HG02938 (cell line): Measurements from ENCODE around the gene TBXAS1.
"Not testable (repeated sequence)": the region's sequence is repeated elsewhere in the genome, so short reads cannot be mapped to it uniquely, and the experiment has no call there.

ENCODE experiments used
- ATAC-seq: cut with Tn5 transposase; IDR thresholded peaks from one replicate; pipeline ENCODE4 v1.9.1; 2021; ENCODE audit warnings: mild to moderate bottlenecking, moderate library complexity; ENCODE audit not compliant: unreplicated experiment

Gene TBXAS1

DNA sequence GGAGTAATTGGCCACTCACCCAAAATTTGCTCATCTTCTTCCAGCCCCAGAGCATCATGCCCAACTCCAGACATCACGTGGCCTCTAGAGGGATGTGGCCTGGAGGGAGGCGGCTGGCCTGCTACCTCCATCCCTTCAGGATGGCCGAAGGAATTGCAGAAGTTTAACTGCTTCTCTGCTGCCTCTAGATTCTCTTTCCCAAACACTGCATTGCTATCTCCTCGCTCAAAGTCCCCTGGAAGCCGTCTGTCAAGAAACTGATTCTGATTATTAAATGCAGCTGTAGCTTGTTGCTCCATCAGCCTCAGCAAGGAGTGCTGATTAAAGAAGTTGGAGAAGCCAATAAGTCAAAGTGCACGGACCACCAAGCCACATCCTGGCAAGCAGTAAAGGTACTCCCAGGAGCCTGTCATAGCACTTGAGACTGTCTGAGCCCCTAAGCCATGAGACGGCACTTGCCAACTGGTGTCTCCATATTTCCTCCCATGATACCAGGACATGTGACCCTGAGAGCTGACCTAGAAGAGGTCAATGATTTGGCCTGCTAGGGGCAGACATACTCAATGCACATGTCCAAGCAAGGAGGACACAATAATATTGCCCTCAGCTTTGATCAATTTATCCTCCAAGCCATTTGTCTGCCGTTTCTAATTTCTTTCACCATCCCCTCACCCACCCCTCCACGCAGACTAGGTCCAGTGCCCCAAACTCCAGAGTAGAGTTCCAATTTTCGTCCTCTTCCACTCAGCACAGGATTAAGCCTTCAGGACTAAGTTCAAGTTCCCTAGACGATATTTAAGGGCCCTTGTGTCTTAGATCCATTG, 84.2 kb downstream of the TBXAS1 start:
- ATAC-seq = no peak

DNA sequence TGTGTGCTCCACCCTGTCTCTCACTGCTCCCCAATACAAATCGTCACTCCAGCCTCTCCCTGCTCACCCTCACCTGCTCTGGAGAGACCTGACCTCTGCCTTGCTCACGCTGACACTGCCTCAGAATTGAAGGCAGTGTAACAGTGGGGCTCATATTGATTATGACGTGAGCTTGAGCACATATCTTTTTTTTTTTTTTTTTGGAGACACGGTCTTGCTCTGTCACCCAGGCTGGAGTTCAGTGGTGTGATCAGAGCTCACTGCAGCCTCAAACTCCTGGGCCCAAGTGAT, 84.7 kb downstream of the TBXAS1 start:
- no peak for ATAC-seq

DNA sequence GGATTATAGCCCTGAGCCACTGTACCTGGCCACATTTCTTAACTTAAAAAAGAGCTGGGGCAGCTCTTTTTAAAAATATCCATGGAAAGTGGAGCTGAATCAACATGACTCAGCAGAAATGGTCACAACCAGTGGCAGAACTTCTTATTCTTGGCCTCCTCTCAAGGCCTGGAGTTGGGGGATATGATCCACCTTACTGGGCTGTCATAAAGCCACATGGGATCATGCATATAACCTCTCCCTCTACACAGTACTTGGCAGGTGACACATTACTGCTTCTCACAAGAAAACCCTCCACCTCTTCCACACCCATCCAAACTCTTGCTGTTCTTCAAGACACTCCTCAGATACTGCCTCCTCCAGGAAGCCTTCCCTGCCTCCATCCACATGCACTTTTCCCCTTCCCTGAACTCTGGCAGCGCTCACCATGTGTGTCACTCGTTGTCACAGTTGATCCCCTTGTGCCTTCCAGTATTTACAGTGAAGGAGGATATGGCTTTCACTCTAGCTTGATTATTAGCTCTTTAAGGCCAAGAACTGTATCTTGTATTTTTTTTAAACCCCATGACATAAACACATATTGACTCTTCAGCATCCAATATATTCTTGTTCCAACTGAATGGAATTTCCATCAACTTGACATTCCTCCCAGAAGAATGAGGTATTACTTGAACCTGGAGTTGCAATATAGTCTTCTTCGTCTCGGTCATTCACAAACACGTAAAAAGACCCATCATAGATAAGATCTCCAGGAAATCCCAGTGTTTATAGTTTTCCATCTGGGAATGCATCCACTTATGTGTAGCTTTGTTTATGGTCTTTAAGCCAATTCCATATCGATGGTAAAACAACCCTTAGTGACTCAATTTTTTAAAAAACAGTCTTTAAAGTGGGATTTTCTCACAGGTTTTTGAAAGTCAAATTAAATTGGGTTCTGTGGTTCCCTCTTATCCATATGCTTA, 85.5 kb downstream of the TBXAS1 start:
- no peak for ATAC-seq

DNA sequence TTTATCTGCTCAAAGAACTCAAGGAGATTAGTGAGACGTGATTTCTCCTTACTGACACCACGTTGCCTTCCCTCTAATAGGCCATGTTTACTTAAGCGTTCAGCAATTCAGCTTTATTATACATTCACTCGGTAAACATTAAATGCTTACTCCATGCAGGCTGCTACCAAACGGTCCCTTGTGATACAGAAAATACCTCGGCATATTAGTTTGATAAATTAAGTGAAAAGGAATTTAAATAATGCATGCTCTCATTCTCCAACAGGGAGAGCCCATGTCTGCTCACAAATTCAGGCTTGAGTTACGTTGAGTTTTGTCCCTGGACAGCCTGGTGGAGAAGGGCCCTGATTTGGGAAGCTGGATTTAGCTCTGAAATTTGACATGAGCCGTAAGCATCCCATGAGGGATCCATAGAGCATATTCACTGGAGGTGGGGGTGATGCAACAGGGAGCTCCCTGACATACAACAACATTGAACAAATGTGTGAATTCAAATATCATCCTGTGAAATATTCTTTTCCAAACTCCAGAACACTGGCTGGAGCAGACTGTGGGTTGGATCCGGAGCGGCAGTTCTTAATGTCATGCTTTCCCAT, 86.3 kb downstream of the TBXAS1 start:
- ATAC-seq = no peak

DNA sequence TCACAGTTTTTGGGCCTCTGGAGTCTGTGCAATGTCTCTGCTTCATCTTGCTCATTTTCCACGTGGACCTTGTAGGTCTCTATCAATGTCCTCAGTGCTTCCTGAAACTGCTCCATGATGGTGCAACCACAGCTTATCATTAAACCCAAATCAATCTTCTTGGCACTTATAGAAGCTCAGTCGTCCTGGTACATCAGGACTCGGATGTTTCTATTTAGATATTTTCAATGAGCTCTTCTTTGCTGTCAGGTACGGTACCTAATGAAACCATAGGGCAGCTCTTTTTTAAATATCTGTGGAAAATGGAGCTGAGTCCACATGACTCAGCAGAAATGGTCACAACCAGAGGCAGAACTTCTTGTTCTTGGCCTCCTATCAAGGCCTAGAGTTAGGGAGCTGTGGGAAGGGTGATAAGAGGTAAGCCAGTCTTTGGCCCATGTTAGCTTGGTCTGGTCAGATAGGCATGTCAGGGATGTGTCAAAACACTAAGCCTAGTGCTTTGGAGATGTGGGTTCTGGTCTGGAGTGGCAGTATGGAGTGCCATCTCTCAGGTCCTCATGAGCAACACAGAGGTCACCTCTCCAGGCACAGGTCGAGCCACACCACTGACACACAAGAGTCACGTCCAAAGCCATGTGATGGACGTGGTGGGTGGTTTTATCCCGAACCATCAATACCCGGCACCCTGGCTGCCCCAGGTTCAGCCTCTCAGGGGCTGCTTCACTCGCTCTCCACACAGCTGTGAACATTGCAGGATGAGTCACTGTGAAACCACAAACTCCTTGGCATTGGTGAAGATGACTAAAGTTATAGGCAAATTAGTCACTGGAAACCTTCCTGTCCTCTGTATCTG, 87.0 kb downstream of the TBXAS1 start:
- ATAC-seq = peak; percentile 86

DNA sequence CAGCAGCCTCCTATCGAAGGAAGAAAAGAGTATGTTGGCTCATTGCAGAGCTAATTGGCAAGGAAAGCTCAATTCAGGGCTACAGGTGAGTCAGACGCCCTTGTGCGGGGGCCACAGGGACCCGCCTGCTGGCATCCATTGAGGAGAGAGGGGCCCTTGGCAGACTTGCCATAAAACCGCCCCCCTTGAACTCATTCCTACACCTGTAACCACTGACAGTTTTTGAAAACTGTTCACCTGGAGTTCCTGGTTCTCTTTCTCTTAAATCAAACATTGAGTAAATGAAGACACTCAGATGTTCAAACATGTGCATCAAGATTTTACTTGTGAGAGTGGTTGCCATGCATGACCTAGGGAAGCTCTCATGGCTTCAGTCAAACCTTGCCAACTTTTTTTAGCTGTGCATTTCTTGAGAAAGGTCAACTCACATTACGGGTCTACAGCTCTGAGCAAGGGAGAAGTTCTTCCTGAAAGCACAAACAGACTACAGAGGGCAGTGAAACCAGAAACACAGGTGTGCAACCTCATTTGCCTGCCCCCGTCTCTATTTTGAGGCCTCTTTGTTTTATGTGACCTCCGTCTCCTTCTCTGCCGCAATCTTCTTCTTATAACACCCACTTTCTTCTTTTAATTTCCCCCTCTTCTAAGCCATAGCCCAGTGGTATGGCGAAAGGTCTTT, 87.8 kb downstream of the TBXAS1 start:
- ATAC-seq = peak; percentile 68

DNA sequence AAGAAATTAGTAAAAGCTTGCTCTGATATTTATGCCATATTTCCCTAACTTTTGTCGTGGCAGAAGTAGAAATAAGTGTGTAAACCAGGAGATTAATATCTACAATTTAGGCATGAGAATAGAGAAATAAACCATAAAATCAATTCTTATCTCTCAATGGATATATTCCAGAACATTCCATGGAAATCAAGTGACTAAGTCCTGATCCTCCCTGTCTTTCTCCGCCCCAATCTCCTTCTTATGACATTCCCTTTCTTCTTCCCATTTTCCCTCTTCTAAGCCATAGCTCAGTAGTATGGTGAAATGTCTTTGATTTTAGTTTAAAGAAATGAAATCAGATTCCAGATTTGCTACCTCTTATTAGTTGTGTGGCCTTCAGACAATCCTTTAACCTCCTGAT, 88.8 kb downstream of the TBXAS1 start:
- no peak for ATAC-seq

DNA sequence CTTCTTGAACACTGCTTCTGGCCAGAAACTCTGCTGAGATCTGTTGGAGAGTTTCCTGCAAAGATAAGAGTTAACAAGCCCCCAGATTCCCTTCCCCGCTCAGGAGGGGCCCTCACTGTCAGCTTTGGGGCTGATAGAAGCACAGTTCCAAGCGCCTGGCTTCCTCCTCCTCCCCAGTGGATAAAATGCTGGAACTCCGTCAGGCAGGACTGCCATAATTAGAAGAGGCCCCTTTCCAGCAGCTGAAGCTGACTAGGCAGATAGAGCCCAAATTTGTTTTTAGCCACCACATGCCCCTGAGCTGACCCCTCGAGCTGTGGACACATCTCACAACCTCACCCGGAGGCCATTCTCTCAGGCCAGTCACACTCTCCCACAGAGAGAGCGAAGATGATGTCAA, 89.4 kb downstream of the TBXAS1 start:
- ATAC-seq = no peak

DNA sequence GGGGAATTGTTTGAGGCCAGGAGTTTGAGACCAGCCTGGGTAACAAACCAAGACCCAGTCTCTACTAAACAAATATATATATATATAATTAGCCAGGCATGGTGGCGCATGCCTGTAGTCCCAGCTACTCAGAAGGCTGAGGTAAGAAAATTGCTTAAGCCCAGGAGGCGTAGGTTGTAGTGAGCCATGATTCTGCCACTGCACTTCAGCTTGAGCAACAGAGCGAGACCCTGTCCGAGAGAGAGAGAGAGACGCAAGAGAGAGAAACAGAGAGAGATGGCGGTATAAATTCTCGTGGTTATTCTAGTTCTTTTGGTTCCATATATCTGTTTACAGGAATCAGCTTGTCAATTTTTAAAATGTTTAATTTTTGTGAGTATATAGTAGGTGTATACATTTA, 94.0 kb downstream of the TBXAS1 start:
- no peak for ATAC-seq

DNA sequence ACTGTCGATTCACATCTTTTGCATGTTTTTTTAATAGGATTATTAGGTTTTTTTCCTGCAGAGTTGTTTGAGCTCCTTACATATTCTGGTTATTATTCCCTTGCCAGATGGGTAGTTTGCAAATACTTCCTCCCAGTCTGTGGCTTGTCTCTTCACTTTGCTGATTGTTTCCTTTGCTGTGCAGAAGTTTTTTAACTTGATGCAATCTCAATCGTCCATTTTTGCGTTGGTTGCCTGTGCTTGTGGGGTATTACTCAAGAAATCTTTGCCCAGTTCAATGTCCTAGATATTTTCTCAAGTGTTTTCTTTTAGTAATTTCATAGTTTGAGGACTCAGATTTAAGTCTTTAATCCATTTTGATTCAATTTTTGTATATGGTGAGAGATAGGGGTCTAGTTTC, 95.4 kb downstream of the TBXAS1 start:
- no peak for ATAC-seq

DNA sequence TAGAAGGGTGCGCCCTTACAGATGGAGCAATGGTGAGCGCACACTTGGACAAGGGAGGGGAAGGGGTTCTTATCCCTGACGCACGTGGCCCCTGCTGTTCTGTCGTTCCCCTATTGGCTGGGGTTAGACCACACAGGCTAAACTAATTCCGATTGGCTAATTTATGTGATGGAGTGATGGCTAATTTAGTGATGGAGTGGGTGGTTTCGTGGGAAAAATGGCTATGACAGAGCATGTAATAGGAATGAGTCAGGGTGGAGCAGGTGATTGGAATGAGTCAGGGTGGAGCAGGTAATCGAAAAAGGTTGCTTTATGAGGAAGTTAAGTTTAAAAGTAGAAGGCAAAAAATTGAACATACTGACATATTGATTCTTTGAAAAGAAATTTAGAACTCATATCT, 100.2 kb downstream of the TBXAS1 start:
- ATAC-seq = not testable (repeated sequence)

DNA sequence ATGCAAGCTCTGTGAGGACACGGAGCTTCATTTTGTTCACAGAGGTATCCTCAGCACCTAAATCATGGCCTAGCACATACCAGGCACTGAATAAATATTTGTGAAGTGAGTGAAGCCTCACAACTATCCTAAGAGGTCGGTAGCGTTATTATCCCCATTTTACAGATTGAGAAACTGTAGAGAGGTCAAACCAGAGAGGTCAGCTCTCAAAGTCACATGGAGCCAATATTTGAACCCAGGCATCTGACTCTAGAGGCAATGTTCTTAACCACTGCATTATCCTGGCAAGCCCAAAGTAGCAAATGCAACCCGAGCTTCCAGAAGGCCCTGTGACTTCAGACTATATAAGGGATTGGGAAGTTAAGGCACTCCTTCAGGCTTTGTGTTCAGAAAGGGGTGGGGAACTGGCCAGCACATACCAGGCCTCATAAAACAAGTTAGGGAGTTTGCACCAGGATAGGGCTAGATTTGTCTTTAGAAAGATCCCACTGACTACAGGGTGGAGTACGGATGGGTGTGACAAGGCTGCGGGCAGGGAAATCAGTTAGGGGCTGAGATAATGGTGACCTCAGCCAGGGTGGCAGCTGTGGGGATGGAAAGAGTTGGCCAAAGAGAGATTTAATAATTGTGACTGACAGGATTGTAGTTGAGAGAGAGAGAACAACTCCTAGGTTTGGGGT, 101.4 kb downstream of the TBXAS1 start:
- ATAC-seq = no peak

DNA sequence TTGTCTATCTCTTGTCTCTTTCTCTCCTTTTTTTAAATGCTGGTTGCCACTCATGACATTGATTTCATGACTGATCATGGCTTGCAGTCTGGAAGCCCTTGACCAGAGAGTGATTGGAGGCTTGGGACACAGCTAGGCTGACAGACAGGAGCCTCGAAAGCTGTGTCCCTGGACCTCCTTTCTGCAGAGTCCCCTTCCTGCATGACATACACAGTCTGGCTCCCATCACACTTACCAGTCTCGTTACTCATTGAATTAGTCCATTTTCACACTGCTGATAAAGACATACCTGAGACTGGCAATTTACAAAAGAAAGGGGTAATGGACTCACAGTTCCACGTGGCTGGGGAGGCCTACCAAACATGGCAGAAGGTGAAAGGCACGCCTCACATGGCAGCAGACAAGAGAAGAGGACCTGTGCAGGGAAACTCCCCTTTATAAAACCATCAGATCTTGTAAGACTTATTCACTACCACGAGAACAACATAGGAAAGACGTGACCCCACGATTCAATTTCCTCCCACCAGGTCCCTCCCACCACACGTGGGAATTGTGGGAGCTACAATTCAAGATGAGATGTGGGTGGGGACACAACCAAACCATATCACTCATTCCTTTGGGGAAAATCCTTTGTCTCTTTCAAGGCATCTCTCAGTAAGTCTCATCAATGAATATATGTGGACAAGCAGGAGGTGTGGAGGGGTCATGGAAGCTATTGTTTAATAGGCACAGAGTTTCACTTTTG, 102.3 kb downstream of the TBXAS1 start:
- no peak for ATAC-seq

DNA sequence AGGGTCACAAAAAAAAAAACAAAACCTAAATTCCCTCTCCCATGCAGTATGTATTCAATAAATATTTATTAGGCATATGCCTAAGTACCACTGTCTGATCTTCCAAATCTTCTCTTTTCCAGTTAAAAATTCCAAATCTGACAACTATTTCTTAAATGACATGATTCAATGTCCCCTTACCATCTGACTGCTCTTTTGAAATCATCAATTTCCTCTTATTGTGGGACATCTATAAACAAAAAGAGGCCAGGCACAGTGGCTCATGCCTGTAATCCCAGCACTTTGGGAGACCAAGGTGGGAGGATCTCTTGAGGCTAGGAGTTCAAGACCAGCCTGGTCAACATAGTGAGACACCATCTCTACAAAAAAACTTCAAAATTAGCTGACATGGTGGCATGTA, 103.5 kb downstream of the TBXAS1 start:
- no peak for ATAC-seq

DNA sequence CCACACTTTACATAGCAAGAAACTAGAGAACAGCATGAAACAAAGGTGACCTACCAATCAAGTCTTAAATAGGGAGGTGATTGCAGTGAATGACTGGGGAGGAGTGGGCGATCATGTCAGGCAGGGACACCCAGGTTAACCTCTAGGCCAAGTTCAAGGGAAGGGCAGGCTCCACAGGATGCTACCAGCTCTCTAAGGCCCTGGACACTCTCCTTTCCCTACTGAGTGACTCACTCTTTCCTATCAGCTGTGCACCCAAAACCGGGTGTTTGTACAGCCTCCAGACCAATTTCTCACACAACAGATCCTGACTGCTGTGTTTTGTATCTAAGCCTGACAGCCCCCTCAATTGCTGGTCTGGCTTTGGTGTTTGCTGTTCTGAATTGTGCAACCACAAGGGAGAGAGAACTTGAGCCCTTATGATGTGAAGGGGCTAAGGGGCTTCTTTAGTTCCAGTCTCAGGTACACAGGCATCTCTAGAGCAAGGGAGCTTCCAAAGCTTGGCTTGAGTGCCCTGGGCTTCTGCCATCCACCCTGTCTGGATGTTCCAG, 107.8 kb downstream of the TBXAS1 start:
- no peak for ATAC-seq

DNA sequence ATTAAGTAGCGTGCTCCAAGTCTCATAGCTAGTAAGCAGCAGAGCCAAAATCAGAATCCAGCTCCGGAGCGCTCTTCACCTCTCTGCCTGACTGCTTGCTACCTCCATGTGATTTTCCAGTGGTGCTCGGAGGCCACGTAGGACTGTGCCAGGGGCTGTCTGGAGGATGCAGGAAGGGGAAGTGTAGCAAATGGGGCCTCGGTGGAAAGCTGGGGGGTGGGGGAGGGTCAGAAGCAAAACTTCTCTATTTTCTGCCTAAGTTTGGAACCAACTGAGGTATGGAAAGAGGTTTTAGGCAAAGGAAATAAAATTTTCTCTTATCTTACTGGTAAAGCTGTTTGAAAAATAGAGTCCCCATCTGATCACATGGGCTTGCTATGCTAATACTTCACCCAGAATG, 108.7 kb downstream of the TBXAS1 start:
- ATAC-seq = no peak

DNA sequence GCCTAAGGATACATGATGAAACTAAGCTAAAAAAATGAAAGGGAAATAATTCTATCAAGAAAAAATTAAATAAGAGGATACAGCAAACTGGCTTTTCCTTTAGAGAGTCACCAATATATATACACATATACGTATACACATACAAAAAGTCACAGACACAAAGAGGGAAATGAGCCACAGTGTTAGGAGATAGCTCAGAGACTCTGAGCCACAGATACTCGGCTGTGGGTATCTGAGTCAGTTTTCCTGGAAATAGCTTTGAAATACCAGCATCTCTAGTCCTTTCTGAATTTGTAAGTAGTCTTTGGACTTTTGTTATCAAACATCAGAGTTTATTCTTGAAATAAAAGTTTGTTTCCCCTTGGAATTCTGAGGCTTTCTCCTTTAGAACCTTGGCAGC, 111.8 kb downstream of the TBXAS1 start:
- ATAC-seq = no peak

DNA sequence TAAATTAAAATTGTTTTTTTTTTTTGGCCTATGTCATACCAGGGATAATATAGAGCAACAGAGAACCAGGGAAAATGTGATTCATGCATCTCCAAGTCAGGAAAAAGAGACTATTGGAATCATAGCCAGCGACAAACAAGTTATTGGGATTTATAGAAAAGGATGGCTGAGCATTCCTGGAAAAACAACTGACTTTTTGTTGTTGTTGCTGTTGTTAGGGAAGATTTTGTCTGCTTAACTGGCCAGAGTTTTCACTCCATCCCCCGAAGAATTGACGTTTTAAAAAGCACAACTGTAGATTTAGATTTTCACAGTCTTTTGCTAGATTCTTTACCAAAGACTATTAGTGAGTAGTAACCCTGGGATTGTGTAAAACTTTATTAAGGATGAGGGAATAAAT, 112.4 kb downstream of the TBXAS1 start:
- no peak for ATAC-seq

DNA sequence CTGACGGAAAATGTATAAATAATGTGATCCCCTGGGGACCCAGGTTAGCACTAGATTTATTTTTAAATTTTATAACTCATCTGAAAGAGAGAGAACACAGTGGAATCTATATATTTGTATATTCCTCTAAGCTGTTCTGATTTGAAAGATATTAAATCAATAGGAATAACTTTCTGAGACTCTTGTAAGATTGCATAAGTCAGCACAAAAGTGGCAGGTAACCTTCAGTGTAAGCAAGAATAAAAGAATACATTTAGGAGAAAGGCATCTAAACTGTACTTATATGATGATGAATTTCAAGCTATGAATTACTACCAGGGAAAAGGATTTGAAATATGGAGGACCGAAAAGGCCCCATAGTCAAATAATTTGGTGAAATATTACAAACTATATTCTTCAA, 112.8 kb downstream of the TBXAS1 start:
- no peak for ATAC-seq
